ENCODE data around the gene CISH.

Gene CISH

GRCh38 chr3:50570508-50571279 is 40.9 kb downstream of the CISH start:
- TF ChIP-seq CREB5 (CRISPR knock-in tag; IDR thresholded peaks at IDR 0.05; ENCODE audit: low read depth): no peak
- no peak for TF ChIP-seq ZC3H10 (CRISPR knock-in tag; IDR thresholded peaks at IDR 0.05)
- TF ChIP-seq ESRRG (CRISPR knock-in tag; IDR thresholded peaks at IDR 0.05): no peak
- TF ChIP-seq PPARA (CRISPR knock-in tag; IDR thresholded peaks at IDR 0.05; ENCODE audit: borderline replicate concordance): no peak
- TF ChIP-seq CSRNP3 (CRISPR knock-in tag; IDR thresholded peaks at IDR 0.05): no peak
- TF ChIP-seq ZNF8 (CRISPR knock-in tag; IDR thresholded peaks at IDR 0.05): no peak
- ATAC-seq: no peak

- ATAC-seq: peak; percentile 83
- TF ChIP-seq CSDC2 (CRISPR knock-in tag; IDR thresholded peaks at IDR 0.05) (no peak), TCF4 (CRISPR knock-in tag; IDR thresholded peaks at IDR 0.05; ENCODE audit: borderline replicate concordance) (peak; percentile 61; the same call in 1 of the 2 replicates), TSHZ2 (CRISPR knock-in tag; IDR thresholded peaks at IDR 0.05) (peak; percentile 37; the same call in 1 of the 2 replicates)
These were observed 42.4 kb downstream of the CISH start, which contains the start of gene HEMK1 for GRCh38 chr3:50568947-50569749. Gene HEMK1 (plus strand): TSS chr3:50569522. CDS start chr3:50571105, 1,583 bp downstream.

- ATAC-seq: peak; percentile 89
- TF ChIP-seq POU6F1 (CRISPR knock-in tag; IDR thresholded peaks at IDR 0.05; ENCODE audit: borderline replicate concordance, low read depth) (no peak), TCF4 (CRISPR knock-in tag; IDR thresholded peaks at IDR 0.05; ENCODE audit: borderline replicate concordance) (no peak), ZFP30 (CRISPR knock-in tag; IDR thresholded peaks at IDR 0.05) (no peak), TSHZ2 (CRISPR knock-in tag; IDR thresholded peaks at IDR 0.05) (no peak), ARNTL (CRISPR knock-in tag; IDR thresholded peaks at IDR 0.05; ENCODE audit: borderline replicate concordance, low read depth) (no peak), GLIS3 (CRISPR knock-in tag; IDR thresholded peaks at IDR 0.05) (no peak), CREB5 (CRISPR knock-in tag; IDR thresholded peaks at IDR 0.05; ENCODE audit: low read depth) (no peak), SNAI2 (CRISPR knock-in tag; IDR thresholded peaks at IDR 0.05) (no peak), RARB (CRISPR knock-in tag; IDR thresholded peaks at IDR 0.05) (no peak), PPARA (CRISPR knock-in tag; IDR thresholded peaks at IDR 0.05; ENCODE audit: borderline replicate concordance) (no peak), ZNF565 (CRISPR knock-in tag; conservative IDR thresholded peaks at IDR 0.05; ENCODE audit: low read depth) (no peak), ISL1 (CRISPR knock-in tag; IDR thresholded peaks at IDR 0.05) (no peak), OSR1 (CRISPR knock-in tag; IDR thresholded peaks at IDR 0.05) (no peak), CSRNP3 (CRISPR knock-in tag; IDR thresholded peaks at IDR 0.05) (no peak), BACH2 (CRISPR knock-in tag; IDR thresholded peaks at IDR 0.05; ENCODE audit: borderline replicate concordance) (no peak), ESRRG (CRISPR knock-in tag; IDR thresholded peaks at IDR 0.05) (no peak)
These were observed 44.0 kb downstream of the CISH start, which contains the start of gene C3orf18 for GRCh38 chr3:50567386-50568167. Gene C3orf18 (minus strand): TSS chr3:50567747. CDS start chr3:50565699, 2,048 bp downstream.
